HT-29 (cell line): ENCODE results near the gene GCN1. TPM values are rescaled to one million over a fixed set of nuclear protein-coding genes. Genes with fewer than 3 reads are reported as not detected.

Experiments
- DNase-seq: peaks from one replicate; pipeline ENCODE4 v3.0.0-alpha.2; 2015; ENCODE audit warnings: low spot score
- total RNA-seq: library from RNA; depleted of rRNA; stranded (reverse); fragments of >200 nt; shearing (Covaris generic); gene quantifications from 2 replicates; pipeline ENCODE4 v1.2.3, GENCODE V29; 2014

GCN1 gene
- total RNA-seq, 1 experiment from 2014 or later: 217 TPM

DNA sequence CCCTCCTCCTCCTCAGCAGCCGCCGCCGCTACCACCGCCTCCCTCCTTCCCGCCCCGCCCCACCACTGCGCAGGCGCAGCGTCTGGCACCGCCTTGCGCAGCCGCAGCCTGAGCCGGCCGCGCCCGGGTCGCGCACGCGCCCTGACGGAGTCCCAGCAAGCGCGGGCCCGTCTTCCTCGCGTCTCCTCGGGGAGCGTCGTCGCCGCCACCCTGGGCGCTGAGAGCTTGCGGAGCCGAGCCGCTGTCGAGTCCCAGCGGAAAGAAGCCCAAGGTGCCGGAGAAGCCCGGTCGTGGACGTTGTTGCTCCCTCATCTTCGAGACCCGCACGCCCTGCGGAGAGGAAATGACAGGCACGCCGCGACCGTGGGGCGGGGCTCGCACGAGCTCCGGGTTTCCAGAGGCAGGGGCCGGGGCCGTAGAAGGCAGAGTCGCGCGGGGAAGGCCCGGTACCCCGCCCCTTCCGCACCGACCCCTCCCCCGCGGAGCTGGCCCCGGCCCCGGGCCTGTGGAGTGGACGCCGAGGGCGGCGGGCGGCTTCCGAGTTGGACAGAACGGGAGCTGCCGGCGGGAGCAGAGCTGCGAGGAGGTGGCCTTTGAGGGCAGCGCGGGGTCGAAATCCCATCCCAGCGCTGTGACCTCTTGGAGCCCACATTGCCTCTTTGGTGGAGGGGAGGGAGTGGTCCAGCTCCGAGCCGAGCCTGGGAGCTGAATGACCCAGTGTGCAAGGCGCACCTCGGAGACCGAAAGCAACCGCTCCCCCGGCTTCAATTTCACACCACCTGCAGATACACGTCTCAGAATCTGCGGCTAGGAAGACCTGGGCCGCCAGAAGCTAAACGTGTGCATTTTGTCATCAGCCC, 77.5 kb downstream of the GCN1 start:
- DNase-seq: peak; percentile 96

DNA sequence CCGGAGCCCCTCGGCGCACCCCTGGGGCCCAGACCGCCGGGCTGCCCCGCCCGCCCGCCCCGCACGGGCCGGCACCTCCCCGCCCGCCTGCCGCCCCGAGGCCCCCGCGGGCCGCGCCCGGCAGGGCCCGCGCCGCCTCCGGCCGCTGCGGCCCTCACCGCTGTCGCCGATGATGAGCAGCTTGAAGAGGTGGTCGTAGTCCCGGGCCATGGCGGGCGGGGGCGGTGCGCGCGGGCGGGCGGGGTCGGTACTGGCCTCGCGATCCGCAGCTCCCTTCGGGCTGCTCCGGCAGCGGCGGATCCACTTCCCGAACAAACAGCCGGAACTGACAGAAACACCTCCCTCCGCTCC, 78.1 kb downstream of the GCN1 start, which contains the start of gene RAB35:
Gene RAB35, minus strand, starts transcription at position 313 of the 351 bp plus-strand sequence. Its CDS starts 103 bp downstream, at position 210.
- DNase-seq: no peak

DNA sequence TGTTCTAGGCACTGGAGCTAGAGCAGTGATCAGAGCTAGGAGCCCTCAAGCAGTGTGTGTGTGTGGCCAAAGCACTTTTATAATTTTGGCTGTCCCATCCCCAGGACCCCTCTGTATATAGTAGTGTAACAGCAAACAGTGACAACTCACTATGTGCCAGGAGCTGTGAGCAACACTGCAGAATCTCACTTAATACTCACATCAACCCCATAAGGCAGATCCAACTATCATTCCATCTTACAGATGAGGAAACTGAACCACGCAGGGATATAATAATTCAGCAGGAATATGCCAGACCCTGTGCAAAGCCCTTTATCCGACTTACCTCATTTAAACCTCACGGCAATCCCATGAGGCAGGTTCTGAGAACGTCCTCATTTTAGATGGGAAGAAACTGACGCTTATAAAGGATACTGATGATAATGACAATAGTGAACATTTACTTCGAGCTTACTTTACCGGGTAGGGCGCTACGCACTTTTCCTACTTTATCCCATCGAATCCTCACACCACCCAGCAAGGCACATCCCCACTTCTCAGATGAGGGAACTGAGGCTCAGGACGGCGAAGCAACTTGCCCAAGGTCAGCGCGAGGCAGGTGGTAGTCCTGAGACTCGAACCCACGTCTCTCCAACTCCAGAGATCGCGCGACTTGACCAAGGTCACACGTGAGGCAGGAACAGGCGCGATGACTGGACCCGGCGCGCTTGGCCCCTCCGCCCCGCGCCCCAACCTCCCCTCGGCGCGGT, 78.6 kb downstream of the GCN1 start:
- DNase-seq: peak; percentile 33

DNA sequence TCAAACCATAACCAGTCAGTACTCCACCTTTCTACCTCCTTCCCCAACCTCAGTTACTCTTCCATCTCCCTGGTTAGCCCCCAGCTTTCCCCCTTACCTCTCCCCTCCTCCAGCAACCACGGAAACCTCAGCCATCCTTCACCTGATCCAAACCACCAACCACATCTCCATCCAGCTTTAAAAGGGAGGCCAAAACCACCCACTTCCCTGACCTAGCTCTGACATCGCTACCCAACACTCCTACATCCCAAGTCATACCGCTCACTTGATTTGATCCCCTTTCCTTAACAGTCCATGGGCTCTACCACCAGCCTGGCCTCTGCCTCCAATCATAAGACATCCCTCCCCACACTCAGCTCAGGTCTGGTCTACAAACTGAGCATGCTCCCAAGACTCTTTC, 79.4 kb downstream of the GCN1 start:
- no peak for DNase-seq

DNA sequence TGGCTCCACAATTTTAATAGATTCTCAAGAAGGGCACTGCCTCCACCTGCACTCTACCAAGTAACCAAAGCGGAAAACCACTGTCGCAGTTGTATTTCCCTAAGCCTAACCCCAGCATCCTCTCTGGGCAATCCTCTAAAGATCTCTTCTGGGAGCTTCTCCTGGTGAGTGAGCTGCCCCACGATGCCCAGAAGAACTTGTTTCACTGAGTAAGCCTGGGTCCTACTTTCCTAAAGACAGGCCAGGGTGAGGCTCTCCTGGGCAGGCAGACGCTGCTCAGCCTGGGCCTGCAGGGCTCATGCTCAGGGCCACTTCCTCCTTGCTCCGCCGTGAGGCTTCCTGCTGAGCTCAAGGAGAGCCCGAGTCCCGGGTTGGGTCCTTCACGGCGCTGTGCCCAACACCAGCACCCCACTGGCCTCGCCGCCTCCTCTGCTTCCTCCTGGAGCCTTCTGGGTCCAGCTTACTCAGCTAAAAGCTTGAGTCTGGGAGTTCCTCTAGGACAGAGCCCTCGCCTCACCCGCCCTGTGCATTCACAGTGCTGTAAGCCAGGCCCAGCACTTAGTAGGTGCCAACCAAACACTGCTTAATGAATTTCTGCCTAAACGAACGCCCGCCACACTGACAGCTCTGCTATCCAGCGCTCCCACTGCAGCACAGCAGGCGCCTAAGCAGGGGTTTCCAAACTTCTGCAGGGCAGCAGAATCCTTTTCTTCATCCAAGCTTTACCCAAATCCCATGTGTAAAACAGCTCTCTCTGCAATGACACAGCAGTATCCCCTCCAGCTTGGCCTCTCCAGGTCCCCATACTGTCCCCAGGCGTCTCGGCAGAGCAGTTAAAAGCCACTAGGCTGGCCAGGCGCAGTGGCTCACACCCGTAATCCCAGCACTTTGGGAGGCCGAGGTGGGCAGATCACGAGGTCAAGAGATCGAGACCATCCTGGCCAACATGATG, 83.7 kb downstream of the GCN1 start:
- no peak for DNase-seq

DNA sequence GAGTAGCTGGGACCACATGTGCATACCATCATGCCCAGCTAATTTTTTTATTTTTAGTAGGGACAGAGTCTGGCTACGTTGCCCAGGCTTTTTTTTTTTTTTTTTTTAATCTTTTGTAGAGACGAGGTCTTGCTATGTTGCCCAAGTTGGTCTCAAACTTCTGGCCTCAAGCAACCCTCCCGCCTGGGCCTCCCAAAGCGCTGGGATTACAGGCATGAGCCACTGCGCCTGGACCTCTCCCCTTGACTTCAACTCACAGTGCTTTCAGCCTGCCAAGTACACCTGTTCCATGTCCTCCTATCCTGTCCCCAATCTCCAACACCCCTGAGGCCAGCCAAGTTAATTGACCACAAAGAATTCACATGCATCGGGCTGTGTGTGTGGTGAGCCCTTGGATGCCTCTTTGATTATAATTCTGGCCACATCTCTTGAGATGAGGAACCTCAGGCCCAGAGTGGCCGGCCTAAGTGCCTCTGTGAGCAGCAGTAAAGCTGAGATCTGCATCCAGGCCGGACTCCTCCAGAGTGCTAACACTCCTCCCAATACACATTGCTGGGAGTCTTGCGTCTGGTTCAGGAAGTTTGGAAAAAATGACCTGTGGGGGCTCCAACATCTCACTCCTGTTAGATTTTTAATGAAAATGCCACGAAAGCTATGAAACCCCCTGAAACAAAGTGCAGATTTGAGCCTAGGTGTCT, 84.8 kb downstream of the GCN1 start:
- DNase-seq: no peak

DNA sequence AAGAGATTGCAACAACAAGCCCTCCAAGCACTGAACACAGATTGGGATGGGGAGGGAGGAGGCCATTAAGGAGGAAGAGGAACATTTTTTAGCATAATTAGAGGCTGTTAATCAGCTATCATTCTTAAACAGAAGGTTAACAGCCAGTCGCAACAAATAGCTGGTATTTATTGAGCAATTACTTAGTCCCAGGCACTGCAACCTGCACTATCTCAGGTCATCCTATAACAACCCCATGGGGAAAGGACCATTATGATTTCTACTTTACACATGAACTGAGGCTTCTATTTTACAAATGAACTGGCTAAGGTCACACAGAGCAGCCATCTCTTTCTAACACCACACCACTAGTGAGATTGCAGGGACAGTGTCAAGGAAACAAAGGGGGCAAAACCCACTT, 88.4 kb downstream of the GCN1 start:
- DNase-seq: no peak

DNA sequence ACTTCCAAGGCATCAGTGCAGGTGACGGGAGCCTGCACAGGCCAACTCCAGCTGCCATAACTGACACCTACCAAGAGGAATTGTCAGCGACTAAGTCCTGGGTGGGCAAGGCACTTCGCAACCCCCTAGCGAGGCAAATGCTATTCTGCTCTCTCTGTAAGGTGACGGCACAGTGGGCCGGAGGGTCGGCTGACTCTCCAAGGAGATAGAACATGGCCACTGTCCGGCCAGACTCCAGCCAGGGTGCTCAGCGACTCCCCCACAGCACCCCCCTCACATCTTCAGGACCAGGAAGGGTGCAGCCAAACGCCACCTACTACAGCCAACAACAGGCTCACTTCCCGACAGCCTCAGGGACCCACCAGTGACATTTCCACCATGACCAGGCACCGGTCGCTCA, 91.1 kb downstream of the GCN1 start:
- no peak for DNase-seq

DNA sequence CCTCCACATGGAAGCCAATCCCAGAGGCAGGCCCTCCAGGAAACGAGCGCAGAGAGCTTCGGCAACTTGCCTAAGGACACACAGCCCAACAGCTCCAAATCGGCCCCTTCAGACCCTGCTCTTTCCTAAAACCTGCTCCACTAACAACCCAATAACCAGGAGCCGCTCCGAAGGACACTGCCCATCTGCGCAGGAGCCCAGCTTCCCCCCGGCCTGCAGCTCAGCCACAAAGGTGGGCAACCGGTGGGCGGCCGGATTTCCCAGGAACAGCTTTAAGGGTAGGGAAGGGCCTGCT, 91.5 kb downstream of the GCN1 start:
- no peak for DNase-seq

DNA sequence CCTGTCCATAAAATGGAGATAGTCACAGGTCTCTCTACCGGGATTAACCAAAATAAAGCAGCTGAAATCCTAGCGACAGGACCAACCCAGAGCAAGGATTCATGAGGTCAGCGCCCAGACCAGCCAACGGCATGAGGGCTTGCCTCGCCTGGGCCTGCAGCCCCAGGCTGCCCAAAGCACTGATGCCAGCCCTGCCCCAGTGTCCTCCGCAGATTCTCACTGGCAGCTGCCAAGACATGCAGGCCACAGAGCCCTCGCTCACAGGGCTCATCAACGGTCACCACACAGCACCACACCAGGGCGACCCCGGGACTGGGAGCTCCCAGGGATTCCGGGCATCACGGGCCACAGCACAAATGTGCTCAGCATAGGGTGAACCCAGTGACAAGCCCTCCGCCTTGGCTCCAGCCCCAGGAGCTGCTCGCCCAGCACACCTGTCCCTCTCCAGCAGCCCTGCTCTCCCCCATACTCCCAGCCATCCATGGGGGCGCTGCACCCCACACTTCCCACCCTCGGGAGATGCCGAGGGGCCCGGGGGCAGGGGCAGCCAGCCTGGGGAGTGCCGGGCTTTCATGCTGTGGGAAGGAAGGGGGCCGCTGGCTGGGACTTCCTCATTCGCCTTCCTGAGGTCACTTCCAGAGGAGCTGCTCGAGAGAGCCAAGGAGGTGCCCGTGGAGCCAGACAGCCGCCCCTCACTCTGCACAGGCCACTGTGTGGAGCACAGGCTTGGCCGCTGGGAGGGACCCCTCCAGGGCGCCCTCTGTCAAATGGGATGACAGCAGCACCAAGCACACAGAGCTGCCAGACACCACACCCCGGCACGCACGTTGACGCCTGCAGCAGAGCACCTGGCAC, 92.1 kb downstream of the GCN1 start:
- DNase-seq: no peak

DNA sequence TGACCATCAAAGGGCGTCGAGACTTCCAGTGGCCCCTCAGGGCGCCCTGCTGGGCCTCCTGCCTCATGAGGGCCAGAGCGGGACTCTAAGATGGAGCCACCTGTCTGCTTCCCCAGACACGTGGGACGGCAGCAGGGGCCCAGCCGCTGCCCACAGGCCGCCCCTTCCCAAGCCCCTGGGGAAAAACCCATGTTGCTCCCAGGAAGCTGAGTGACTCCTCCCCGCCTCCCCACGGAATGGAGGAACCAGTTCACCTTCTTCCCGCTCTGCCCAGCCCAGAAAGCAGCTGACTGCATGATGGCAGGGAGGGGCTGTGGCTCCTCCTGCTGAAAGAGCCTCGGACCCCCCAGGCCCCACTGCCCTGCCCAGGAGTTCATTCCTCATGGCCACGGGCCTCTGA, 92.9 kb downstream of the GCN1 start:
- peak; percentile 48 for DNase-seq

DNA sequence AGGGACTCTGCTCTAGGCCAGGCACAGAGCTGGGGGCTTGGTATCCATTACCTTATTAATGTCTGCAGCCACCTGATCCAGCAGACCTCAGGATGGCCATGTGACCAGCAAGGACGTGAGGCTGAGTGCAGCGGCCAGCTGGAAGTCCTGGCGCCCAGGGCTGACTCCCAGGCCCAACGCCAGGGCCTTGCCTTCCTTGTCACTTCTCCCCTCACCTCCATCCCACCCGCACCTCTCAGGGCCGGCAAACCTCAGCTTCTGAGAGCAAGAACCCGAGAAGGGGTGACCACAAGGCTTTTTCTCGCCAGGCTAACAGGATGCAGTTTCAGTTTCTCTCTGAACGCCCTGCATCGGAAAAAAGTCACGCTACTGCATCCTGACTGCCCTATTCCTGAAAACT, 93.3 kb downstream of the GCN1 start:
- no peak for DNase-seq

DNA sequence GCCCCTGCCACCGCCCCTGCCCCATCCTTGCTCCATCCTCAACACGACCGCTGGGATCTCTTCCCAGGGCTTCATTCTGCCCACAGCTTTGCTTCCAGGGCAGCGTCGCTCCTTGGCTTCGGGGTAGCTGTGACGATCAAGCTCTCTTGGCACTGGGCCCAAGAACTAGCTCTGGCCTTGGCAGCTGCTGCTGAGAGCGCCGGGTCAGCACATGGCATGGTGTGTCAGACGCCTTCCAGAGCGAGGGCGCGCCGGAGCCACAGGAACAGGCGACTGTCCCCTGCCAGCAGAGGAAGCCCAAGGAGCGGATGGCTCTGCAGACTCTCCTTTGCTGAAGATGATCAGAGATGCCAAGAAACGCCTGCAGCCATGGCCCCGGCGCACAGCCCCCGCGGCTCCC, 93.9 kb downstream of the GCN1 start:
- no peak for DNase-seq

DNA sequence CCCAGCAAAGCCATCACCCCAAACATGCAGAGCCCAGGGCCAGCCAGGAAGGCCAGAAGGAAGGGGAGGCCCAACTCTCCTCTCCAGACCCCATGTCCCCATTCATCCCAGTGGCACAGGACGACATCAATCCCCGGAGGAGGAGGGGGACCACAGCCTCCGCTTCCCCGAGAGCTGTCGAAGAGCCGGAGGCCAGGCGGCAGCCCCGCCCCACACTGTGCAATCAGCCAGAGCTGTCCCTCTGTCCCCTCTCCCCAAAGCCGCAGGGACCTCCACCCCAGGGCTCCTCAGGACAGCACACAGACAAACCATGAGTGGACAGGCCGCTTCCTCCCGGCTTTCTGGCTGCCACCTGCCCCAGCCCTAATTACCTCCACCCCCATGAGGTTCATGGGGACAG, 94.8 kb downstream of the GCN1 start:
- DNase-seq: no peak

DNA sequence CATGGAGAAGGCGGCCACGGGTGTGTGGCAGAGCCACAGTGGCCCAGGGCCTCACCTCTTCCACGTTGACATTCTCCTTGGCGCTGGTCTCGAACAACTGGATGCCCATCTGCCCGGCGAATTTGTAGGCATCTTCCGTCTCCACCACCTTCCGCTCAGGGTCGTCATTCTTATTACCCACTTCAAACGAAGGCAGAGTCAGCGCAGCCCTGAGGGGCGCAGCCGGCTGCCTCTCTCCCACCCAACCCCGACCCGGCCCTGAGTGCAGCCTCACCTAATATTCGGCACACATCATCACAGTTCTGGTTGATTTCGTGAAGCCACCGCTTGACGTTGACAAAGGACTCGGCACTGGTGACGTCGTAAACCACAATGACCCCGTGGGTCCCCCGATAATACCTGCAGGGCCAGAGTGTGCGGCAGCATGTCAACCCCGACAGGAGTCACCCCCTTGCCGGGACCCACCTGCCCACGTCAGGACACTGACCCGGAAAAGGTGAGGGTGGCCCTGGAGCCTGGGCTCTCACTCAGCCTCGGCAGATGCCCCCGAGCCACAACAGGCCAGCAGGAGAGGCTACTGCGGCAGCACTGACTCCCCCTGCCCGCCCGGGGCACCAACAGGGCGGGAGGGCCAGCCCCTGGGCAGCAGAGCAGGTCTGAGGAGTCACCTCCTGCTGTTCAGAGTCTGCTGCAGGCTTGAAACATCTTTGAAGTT, 95.6 kb downstream of the GCN1 start:
- no peak for DNase-seq

DNA sequence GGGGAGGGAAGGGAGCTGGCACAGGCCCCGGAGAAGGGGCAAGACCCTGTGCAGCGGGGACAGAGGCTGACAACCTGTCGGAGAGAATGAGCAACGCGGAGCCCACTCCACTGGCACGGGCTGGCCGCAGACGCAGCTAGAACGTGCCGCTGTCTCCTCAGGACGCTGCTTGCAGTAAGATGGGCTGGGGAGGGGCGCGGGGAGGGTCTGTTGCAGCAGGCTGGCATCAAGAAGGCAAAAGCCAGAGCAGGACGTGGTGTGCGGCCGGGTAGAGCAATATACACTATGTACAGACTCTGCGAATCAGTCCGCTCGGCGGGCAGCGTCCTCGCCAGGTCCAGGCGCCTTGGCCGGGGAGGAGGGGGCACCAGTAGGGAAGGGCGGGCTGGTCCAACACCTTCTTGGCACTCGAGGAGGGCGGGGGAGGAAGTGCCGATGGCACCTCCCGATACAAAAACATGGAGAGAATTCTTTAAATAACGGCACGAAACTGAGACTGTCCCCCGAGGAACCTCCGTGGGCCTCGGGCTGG, 97.8 kb downstream of the GCN1 start:
- no peak for DNase-seq

DNA sequence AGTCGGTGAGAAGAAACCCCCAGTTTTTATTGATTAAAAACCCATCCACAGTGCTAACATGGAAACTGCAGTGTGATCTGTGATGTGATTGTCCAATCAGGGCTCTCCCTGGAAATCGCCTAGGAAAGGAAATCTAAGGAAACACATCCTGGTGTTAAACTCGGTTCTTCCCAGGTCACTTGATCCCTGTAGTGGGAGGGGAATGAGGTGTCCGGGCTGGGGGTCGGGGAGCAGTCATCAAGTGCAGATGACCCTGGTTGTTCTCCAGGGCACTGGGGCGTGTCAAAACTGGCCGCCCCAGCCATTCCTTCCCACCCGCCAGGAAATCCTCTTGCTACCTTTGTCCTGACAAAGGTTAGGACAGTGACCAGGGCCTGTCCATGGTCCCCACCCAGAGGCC, 98.8 kb downstream of the GCN1 start:
- DNase-seq: no peak

DNA sequence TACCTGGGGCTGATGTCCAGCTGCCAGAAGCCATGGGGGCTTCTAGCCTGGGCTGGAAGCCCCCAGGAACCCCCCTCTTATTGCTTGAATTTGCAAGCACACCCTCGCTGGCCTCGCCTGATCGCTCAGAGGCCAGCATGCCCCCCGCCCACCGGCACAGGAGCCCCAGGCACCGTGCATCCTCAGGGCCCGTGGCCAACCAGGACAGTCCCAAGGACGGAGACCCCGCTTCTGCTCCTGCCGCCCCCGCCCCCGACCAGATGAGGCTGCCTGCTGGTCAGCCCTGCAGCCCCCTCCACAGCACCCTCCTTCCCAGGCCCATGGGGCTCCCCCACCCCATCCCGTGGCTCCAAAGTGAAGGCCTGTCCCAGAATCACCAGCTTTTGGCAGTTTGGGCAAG, 99.2 kb downstream of the GCN1 start:
- DNase-seq: no peak

DNA sequence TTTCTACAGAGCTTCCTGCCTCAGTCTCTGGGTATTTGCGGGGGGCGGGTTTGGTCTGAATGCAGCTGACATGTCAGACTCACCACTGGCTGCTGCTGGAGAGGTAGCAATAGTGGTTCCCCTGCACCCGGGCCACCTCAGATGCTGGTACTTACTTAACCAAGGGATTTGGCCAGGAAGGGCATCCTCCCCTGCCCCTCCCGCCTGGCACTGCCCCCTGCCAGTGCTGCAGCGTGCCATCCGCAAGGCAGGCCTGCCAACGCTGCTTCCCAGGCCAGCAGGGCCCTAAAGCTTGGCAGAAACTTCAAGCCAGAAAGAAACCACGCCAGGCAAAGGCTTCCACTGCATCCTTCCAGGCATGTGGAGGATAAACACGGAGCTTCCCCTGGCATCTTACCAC, 100.0 kb downstream of the GCN1 start:
- DNase-seq: no peak
